ENCODE results near the gene MSI2.

Gene MSI2

GRCh38 chr17:57424273-57424672 lies 167.9 kb downstream of the MSI2 start:
- Histone ChIP-seq H3K36me3 (ENCODE audit: insufficient read depth, low read length) (peaks cover 40% of the 10 kb centered on the region), H3K27me3 (ENCODE audit: insufficient read depth, low read length) (no peaks in the 10 kb centered on the region), H3K4me2 (ENCODE audit: low read length) (no peak overlapping the region; the same call in 1 of the 2 replicates), H3K9me2 (ENCODE audit: low read depth, low read length) (no peaks in the 10 kb centered on the region), H2AFZ (ENCODE audit: low read length) (no peak overlapping the region), H3K27ac (ENCODE audit: low read depth, low read length, poor library complexity, severe bottlenecking) (peak overlapping the region; percentile 76), H3K79me2 (ENCODE audit: insufficient read depth, low read length) (peaks cover 53% of the 10 kb centered on the region), H3K4me1 (ENCODE audit: insufficient read depth, low read length, severe bottlenecking) (peaks cover 64% of the 10 kb centered on the region), H3K9ac (ENCODE audit: low read length) (peak overlapping the region; percentile 17; the same call in 1 of the 2 replicates), H3K4me3 (ENCODE audit: low read depth, low read length, poor library complexity, severe bottlenecking) (peak overlapping the region; percentile 12), H3K9me3 (ENCODE audit: low read length) (no peaks in the 10 kb centered on the region), H3F3A (ENCODE audit: insufficient read depth, low read length) (no peaks in the 10 kb centered on the region), H4K20me1 (ENCODE audit: insufficient read depth, low read length) (no peaks in the 10 kb centered on the region)
- TF ChIP-seq CTCF (IDR thresholded peaks at IDR 0.05; ENCODE audit: low read length): no peak
- no peak for TF ChIP-seq EZH2 (IDR thresholded peaks at IDR 0.05; ENCODE audit: borderline replicate concordance, low read length)

GRCh38 chr17:57424777-57425188 lies 168.5 kb downstream of the MSI2 start:
- H2AFZ ChIP-seq (ENCODE audit: low read length): no peak overlapping the region
- H3K9ac ChIP-seq (ENCODE audit: low read length): peak overlapping the region; percentile 9; the same call in 1 of the 2 replicates
- H3K9me3 ChIP-seq (ENCODE audit: low read length): no peaks in the 10 kb centered on the region
- peak overlapping the region; percentile 12 for H3K4me3 ChIP-seq (ENCODE audit: low read depth, low read length, poor library complexity, severe bottlenecking)
- peak overlapping the region; percentile 76 for H3K27ac ChIP-seq (ENCODE audit: low read depth, low read length, poor library complexity, severe bottlenecking)
- H3K9me2 ChIP-seq (ENCODE audit: low read depth, low read length): no peaks in the 10 kb centered on the region
- no peaks in the 10 kb centered on the region for H3F3A ChIP-seq (ENCODE audit: insufficient read depth, low read length)
- H3K27me3 ChIP-seq (ENCODE audit: insufficient read depth, low read length): no peaks in the 10 kb centered on the region
- no peaks in the 10 kb centered on the region for H4K20me1 ChIP-seq (ENCODE audit: insufficient read depth, low read length)
- H3K79me2 ChIP-seq (ENCODE audit: insufficient read depth, low read length): peaks cover 56% of the 10 kb centered on the region
- peaks cover 39% of the 10 kb centered on the region for H3K36me3 ChIP-seq (ENCODE audit: insufficient read depth, low read length)
- H3K4me1 ChIP-seq (ENCODE audit: insufficient read depth, low read length, severe bottlenecking): peaks cover 64% of the 10 kb centered on the region
- peak overlapping the region; percentile 27; the same call in 1 of the 2 replicates for H3K4me2 ChIP-seq (ENCODE audit: low read length)
- TF ChIP-seq EZH2 (IDR thresholded peaks at IDR 0.05; ENCODE audit: borderline replicate concordance, low read length) (no peak), CTCF (IDR thresholded peaks at IDR 0.05; ENCODE audit: low read length) (no peak)

GRCh38 chr17:57425431-57425830 lies 169.1 kb downstream of the MSI2 start:
- Histone ChIP-seq H3K4me2 (ENCODE audit: low read length) (peak overlapping the region; percentile 33; the same call in 1 of the 2 replicates), H3K79me2 (ENCODE audit: insufficient read depth, low read length) (peaks cover 59% of the 10 kb centered on the region), H3K9ac (ENCODE audit: low read length) (peak overlapping the region; percentile 14; the same call in 1 of the 2 replicates), H3F3A (ENCODE audit: insufficient read depth, low read length) (no peaks in the 10 kb centered on the region), H2AFZ (ENCODE audit: low read length) (no peak overlapping the region), H3K4me3 (ENCODE audit: low read depth, low read length, poor library complexity, severe bottlenecking) (no peak overlapping the region), H3K4me1 (ENCODE audit: insufficient read depth, low read length, severe bottlenecking) (peaks cover 64% of the 10 kb centered on the region), H3K27me3 (ENCODE audit: insufficient read depth, low read length) (no peaks in the 10 kb centered on the region), H3K36me3 (ENCODE audit: insufficient read depth, low read length) (peaks cover 38% of the 10 kb centered on the region), H3K27ac (ENCODE audit: low read depth, low read length, poor library complexity, severe bottlenecking) (peak overlapping the region; percentile 76), H4K20me1 (ENCODE audit: insufficient read depth, low read length) (no peaks in the 10 kb centered on the region), H3K9me2 (ENCODE audit: low read depth, low read length) (no peaks in the 10 kb centered on the region), H3K9me3 (ENCODE audit: low read length) (no peaks in the 10 kb centered on the region)
- TF ChIP-seq CTCF (IDR thresholded peaks at IDR 0.05; ENCODE audit: low read length) (no peak), EZH2 (IDR thresholded peaks at IDR 0.05; ENCODE audit: borderline replicate concordance, low read length) (no peak)
